Neural progenitor cell (in vitro differentiated cells): ENCODE results near the gene SLC6A12. TPM values are rescaled to one million over a fixed set of nuclear protein-coding genes. Genes with fewer than 3 reads are reported as not detected.
A peak's percentile ranks its signal among the peaks of the same experiment; 100 is the strongest.

Experiments used
- DNase-seq: peaks from one replicate; pipeline ENCODE4 v3.0.0-alpha.2; 2016; ENCODE audit warnings: low spot score
- H2AFZ ChIP-seq: fragments of 200-600 bp; sonication (generic); replicated peaks from 2 replicates; pipeline ENCODE4 v1.6.1; 2016; ENCODE audit warnings: antibody characterized with exemption
- H3F3A ChIP-seq: fragments of 200-600 bp; sonication (generic); 2 replicates; pipeline ENCODE4 v1.6.1; 2016; ENCODE audit warnings: antibody characterized with exemption, low read depth
- H3K27ac ChIP-seq: fragments of 200-600 bp; sonication (generic); 2 replicates; pipeline ENCODE4 v1.5.1; 2016; ENCODE audit warnings: mild to moderate bottlenecking
- H3K27me3 ChIP-seq: fragments of 200-600 bp; sonication (generic); 2 replicates; pipeline ENCODE4 v1.6.1; 2016; ENCODE audit warnings: mild to moderate bottlenecking, moderate library complexity
- H3K36me3 ChIP-seq: fragments of 200-600 bp; sonication (generic); 2 replicates; pipeline ENCODE4 v1.5.1; 2016
- H3K4me1 ChIP-seq: fragments of 200-600 bp; sonication (generic); 2 replicates; pipeline ENCODE4 v1.6.1; 2016; ENCODE audit warnings: mixed run types
- H3K4me2 ChIP-seq: fragments of 200-600 bp; sonication (generic); 2 replicates; pipeline ENCODE4 v1.6.1; 2016
- H3K4me3 ChIP-seq: fragments of 200-600 bp; sonication (generic); 2 replicates; pipeline ENCODE4 v1.5.1; 2016
- H3K79me2 ChIP-seq: fragments of 200-600 bp; sonication (generic); 2 replicates; pipeline ENCODE4 v1.6.1; 2016; ENCODE audit warnings: low read depth
- H3K9ac ChIP-seq: fragments of 200-600 bp; sonication (generic); 2 replicates; pipeline ENCODE4 v1.6.1; 2016
- H3K9me3 ChIP-seq: fragments of 200-600 bp; sonication (generic); 2 replicates; pipeline ENCODE4 v1.5.1; 2016; ENCODE audit warnings: low read depth
- H4K20me1 ChIP-seq: fragments of 200-600 bp; sonication (generic); 2 replicates; pipeline ENCODE4 v1.6.1; 2016; ENCODE audit warnings: low read depth
- H3K27ac Mint-ChIP-seq: 3 replicates; pipeline ENCODE4 v1.8.0; 2021; ENCODE audit warnings: mixed read lengths
- H3K27me3 Mint-ChIP-seq: 2 replicates; pipeline ENCODE4 v1.8.0; 2022; ENCODE audit warnings: low read depth, mild to moderate bottlenecking, inconsistent platforms, moderate library complexity, mixed read lengths; ENCODE audit not compliant: insufficient read depth
- H3K36me3 Mint-ChIP-seq: 3 replicates; pipeline ENCODE4 v1.8.0; 2021; ENCODE audit warnings: mixed read lengths
- H3K4me1 Mint-ChIP-seq: 3 replicates; pipeline ENCODE4 v1.8.0; 2021; ENCODE audit warnings: mixed read lengths
- H3K4me3 Mint-ChIP-seq: 3 replicates; pipeline ENCODE4 v1.8.0; 2021; ENCODE audit warnings: mild to moderate bottlenecking, moderate library complexity, mixed read lengths
- H3K9me3 Mint-ChIP-seq: 3 replicates; pipeline ENCODE4 v1.8.0; 2020; ENCODE audit warnings: mixed read lengths
- CTCF ChIP-seq: fragments of 200-600 bp; sonication (generic); IDR thresholded peaks from 2 replicates; pipeline ENCODE4 v1.5.1; 2017; ENCODE audit warnings: antibody characterized with exemption, mild to moderate bottlenecking
- EZH2 ChIP-seq: fragments of 200-600 bp; sonication (generic); IDR thresholded peaks from 2 replicates; pipeline ENCODE4 v1.6.1; 2017; ENCODE audit warnings: antibody characterized with exemption, mild to moderate bottlenecking, moderate library complexity
- EZH2phosphoT487 ChIP-seq: fragments of 200-600 bp; sonication (generic); IDR thresholded peaks from 2 replicates; pipeline ENCODE4 v1.6.1; 2017; ENCODE audit warnings: antibody characterized with exemption
- total RNA-seq: library from RNA; depleted of rRNA; stranded (reverse); fragments of >200 nt; gene quantifications from 2 replicates; pipeline ENCODE4 v1.2.3, GENCODE V29; 2015; ENCODE audit warnings: low replicate concordance

SLC6A12 gene
- total RNA-seq, 1 donor from 2014 or later = not detected

DNA sequence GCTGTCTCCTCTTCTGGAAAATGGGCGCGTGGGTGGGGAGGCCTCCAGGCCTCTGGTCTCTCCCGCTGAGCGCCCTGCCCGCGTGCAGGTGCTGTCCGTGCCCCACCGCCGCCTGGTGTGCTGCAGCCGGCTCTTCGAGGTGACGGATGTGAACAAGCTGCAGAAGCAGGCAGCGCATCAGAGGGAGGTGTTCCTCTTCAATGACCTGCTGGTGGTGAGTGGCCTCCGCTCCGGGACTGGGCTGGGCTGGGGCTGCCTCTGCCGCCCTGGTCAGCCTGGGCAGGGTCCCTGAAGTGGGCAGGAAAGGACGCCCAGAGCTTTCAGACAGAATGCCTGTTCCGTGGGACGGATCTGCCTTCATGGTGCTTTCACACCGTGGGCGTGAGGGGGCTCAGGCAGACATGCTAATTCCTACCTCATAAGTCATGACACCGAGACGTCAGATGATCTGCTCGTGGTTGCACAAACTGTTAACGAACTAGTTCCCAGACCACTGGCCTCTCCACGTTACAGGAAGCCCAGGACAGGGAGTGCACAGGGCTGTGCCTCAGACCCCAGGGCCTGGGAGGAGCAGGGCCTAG lies 50.5 kb downstream of the SLC6A12 start:
- no peaks in the 10 kb centered on the region for H3K36me3 Mint-ChIP-seq
- peaks cover 23% of the 10 kb centered on the region for H3K4me1 ChIP-seq
- H3K4me3 ChIP-seq = no peak overlapping the region
- no peaks in the 10 kb centered on the region for H3K9me3 Mint-ChIP-seq
- no peaks in the 10 kb centered on the region for H3K36me3 ChIP-seq
- H3K4me2 ChIP-seq = no peak overlapping the region
- peaks cover 5% of the 10 kb centered on the region for H3K27me3 ChIP-seq
- TF ChIP-seq CTCF (no peak), EZH2phosphoT487 (no peak), EZH2 (no peak)
- no peaks in the 10 kb centered on the region for H3K9me3 ChIP-seq
- H3K4me3 Mint-ChIP-seq = no peak overlapping the region
- DNase-seq = no peak
- no peak overlapping the region for H2AFZ ChIP-seq
- H3K27ac ChIP-seq = no peak overlapping the region
- no peak overlapping the region for H3K27ac Mint-ChIP-seq
- H3F3A ChIP-seq = peaks cover 20% of the 10 kb centered on the region
- H4K20me1 ChIP-seq = no peaks in the 10 kb centered on the region
- peaks cover 45% of the 10 kb centered on the region for H3K4me1 Mint-ChIP-seq
- H3K79me2 ChIP-seq = no peaks in the 10 kb centered on the region
- no peak overlapping the region for H3K9ac ChIP-seq
- H3K27me3 Mint-ChIP-seq = peaks cover 15% of the 10 kb centered on the region

- Mint-ChIP-seq H3K27me3 (peaks cover 15% of the 10 kb centered on the region), H3K4me3 (no peak overlapping the region), H3K9me3 (no peaks in the 10 kb centered on the region), H3K27ac (no peak overlapping the region), H3K36me3 (no peaks in the 10 kb centered on the region), H3K4me1 (peaks cover 38% of the 10 kb centered on the region)
- H3K4me3 ChIP-seq = no peak overlapping the region
- no peaks in the 10 kb centered on the region for H4K20me1 ChIP-seq
- no peaks in the 10 kb centered on the region for H3K36me3 ChIP-seq
- no peaks in the 10 kb centered on the region for H3K27me3 ChIP-seq
- H3K27ac ChIP-seq = peak overlapping the region; percentile 6
- peaks cover 20% of the 10 kb centered on the region for H3F3A ChIP-seq
- no peak overlapping the region for H2AFZ ChIP-seq
- no peak overlapping the region for H3K4me2 ChIP-seq
- DNase-seq = peak; percentile 52
- TF ChIP-seq EZH2 (no peak), EZH2phosphoT487 (no peak), CTCF (no peak)
- H3K4me1 ChIP-seq = peaks cover 23% of the 10 kb centered on the region
- H3K9ac ChIP-seq = no peak overlapping the region
- H3K9me3 ChIP-seq = no peaks in the 10 kb centered on the region
- no peaks in the 10 kb centered on the region for H3K79me2 ChIP-seq
Observed at GRCh38 chr12:162467-163307, 51.3 kb downstream of the SLC6A12 start.

- H3K27ac Mint-ChIP-seq = no peak overlapping the region
- Histone ChIP-seq H3K9ac (no peak overlapping the region), H3K36me3 (no peaks in the 10 kb centered on the region), H4K20me1 (no peaks in the 10 kb centered on the region), H3K79me2 (no peaks in the 10 kb centered on the region), H3K27ac (no peak overlapping the region), H3K9me3 (no peaks in the 10 kb centered on the region), H3K4me3 (no peak overlapping the region), H3K27me3 (no peaks in the 10 kb centered on the region), H3K4me1 (peaks cover 23% of the 10 kb centered on the region), H3K4me2 (no peak overlapping the region), H2AFZ (no peak overlapping the region), H3F3A (peaks cover 20% of the 10 kb centered on the region)
- DNase-seq = no peak
- peaks cover 10% of the 10 kb centered on the region for H3K27me3 Mint-ChIP-seq
- H3K36me3 Mint-ChIP-seq = no peaks in the 10 kb centered on the region
- no peaks in the 10 kb centered on the region for H3K9me3 Mint-ChIP-seq
- no peak for TF ChIP-seq EZH2
- TF ChIP-seq EZH2phosphoT487 = no peak
- no peak for TF ChIP-seq CTCF
- no peak overlapping the region for H3K4me3 Mint-ChIP-seq
- H3K4me1 Mint-ChIP-seq = peaks cover 30% of the 10 kb centered on the region
Observed at GRCh38 chr12:161823-162222, 52.1 kb downstream of the SLC6A12 start.
